Body of pancreas (tissue), 4 donors: ENCODE data around the gene VPS39. TPM values are rescaled to one million over a fixed set of nuclear protein-coding genes. Genes with fewer than 3 reads are reported as not detected.

Experiments
- ATAC-seq: fragments of 150-250 bp; one replicate; pipeline ENCODE4 v1.9.1; 2016
- DNase-seq, 4 donors: peaks; one replicate each; pipeline ENCODE4 v3.0.0-alpha.2; 2019
- H3K27ac ChIP-seq, 4 donors: fragments of 200-600 bp; sonication (generic); 1 replicate in 3 of 4; 2 replicates in 1 of 4; pipeline versions ENCODE4 v1.5.1 to v1.6.1; 2016 to 2019; ENCODE audit warnings: mild to moderate bottlenecking in 1 of 4, mixed read lengths in 1 of 4, moderate library complexity in 1 of 4
- H3K27me3 ChIP-seq, 2 donors: fragments of 200-600 bp; sonication (generic); one replicate each; pipeline ENCODE4 v1.6.0; 2016; ENCODE audit warnings: mild to moderate bottlenecking in 1 of 2
- H3K36me3 ChIP-seq, 2 donors: fragments of 200-600 bp; sonication (generic); replicated peaks in 1 of 2; 2 replicates each; pipeline ENCODE4 v1.5.1; 2016; ENCODE audit warnings: low read depth in 2 of 2; ENCODE audit not compliant: insufficient read depth in 1 of 2
- H3K4me1 ChIP-seq: fragments of 200-600 bp; sonication (generic); one replicate; pipeline ENCODE4 v1.6.0; 2016
- H3K4me3 ChIP-seq, 2 donors: fragments of 200-600 bp; sonication (generic); 1 replicate in 1 of 2; 2 replicates in 1 of 2; pipeline ENCODE4 v1.5.1; 2016 to 2019
- H3K9me3 ChIP-seq, 3 donors: fragments of 200-600 bp; sonication (generic); 1 replicate in 2 of 3; 2 replicates in 1 of 3; pipeline ENCODE4 v1.5.1; 2016
- CTCF ChIP-seq, 7 experiments: fragments of 450-650 bp in 4 of 7; fragments of 200-600 bp in 3 of 7; sonication (generic) in 3 of 7; IDR thresholded peaks; one replicate each; pipeline ENCODE4 v1.5.1; 2016 to 2019; ENCODE audit warnings: antibody characterized with exemption in 7 of 7
- POLR2A ChIP-seq, 3 donors: fragments of 450-650 bp; IDR thresholded peaks; one replicate each; pipeline ENCODE4 v1.6.1; 2016; ENCODE audit warnings: antibody characterized with exemption in 3 of 3, mild to moderate bottlenecking in 2 of 3
- WGBS, 2 donors: methylation state at CpG; one replicate each; pipeline ENCODE4 v1.1.5; 2017; 5-methylcytosine and 5-hydroxymethylcytosine counted together
- intact Hi-C: fragments of 100-400 bp; cut with DNase I; formaldehyde crosslinking; loops from one replicate; pipeline ENCODE4 v1.15.1; 2023
- total RNA-seq, 2 donors: library from RNA; depleted of rRNA; stranded (reverse); fragments of >200 nt; gene quantifications; one replicate each; pipeline ENCODE4 v1.1.0, GENCODE V29; 2016

The VPS39 gene
- total RNA-seq, 2 donors from 2014 or later = 48.5 to 133 TPM

- H3K27ac ChIP-seq = no peak overlapping the region
- WGBS, 2 donors = 65 to 72% methylated on average over 4 of the region's 4 CpGs
- no peak for TF ChIP-seq POLR2A (IDR thresholded peaks at IDR 0.05)
- TF ChIP-seq CTCF (IDR thresholded peaks at IDR 0.05) = no peak
- no peaks in the 10 kb centered on the region for H3K9me3 ChIP-seq
- H3K36me3 ChIP-seq = peaks cover 29 to 56% of the 10 kb centered on the region in 2 donors
- ATAC-seq (no peak), DNase-seq (no peak)
- no peak overlapping the region for H3K4me3 ChIP-seq
- no peaks in the 10 kb centered on the region for H3K27me3 ChIP-seq
- no peaks in the 10 kb centered on the region for H3K4me1 ChIP-seq
- intact Hi-C loops = no loop called here
These were observed 44.1 kb downstream of the VPS39 start for GRCh38 chr15:42163947-42164550.

GRCh38 chr15:42163291-42163690 lies 44.8 kb downstream of the VPS39 start:
- Histone ChIP-seq H3K4me1 (no peaks in the 10 kb centered on the region), H3K27ac (no peak overlapping the region), H3K27me3 (no peaks in the 10 kb centered on the region), H3K9me3 (no peaks in the 10 kb centered on the region), H3K36me3 (peaks cover 29 to 56% of the 10 kb centered on the region in 2 donors), H3K4me3 (no peak overlapping the region)
- 92 to 95% methylated on average over 9 of the region's 9 CpGs for WGBS, 2 donors
- intact Hi-C loops = no loop called here
- DNase-seq = no peak
- no peak for TF ChIP-seq POLR2A (IDR thresholded peaks at IDR 0.05)
- no peak for TF ChIP-seq CTCF (IDR thresholded peaks at IDR 0.05)
- no peak for ATAC-seq

- no peaks in the 10 kb centered on the region for H3K27me3 ChIP-seq
- no peak overlapping the region for H3K27ac ChIP-seq
- WGBS, 2 donors = 79 to 82% methylated on average over 7 of the region's 7 CpGs
- peaks cover 8 to 29% of the 10 kb centered on the region in 2 donors for H3K36me3 ChIP-seq
- DNase-seq = no peak
- no peaks in the 10 kb centered on the region for H3K9me3 ChIP-seq
- TF ChIP-seq POLR2A (IDR thresholded peaks at IDR 0.05) = no peak
- no peak for TF ChIP-seq CTCF (IDR thresholded peaks at IDR 0.05)
- peaks cover 16% of the 10 kb centered on the region for H3K4me1 ChIP-seq
- intact Hi-C loops = no loop called here
- no peak overlapping the region for H3K4me3 ChIP-seq
- no peak for ATAC-seq
These were observed 48.0 kb downstream of the VPS39 start for GRCh38 chr15:42160136-42160535.

GRCh38 chr15:42159381-42160015 lies 48.6 kb downstream of the VPS39 start:
- Histone ChIP-seq H3K27me3 (no peaks in the 10 kb centered on the region), H3K4me3 (no peak overlapping the region), H3K27ac (no peak overlapping the region), H3K4me1 (peaks cover 16% of the 10 kb centered on the region), H3K36me3 (peaks cover 3 to 29% of the 10 kb centered on the region in 2 donors), H3K9me3 (no peaks in the 10 kb centered on the region)
- DNase-seq (no peak), ATAC-seq (no peak)
- WGBS, 2 donors = 86 to 93% methylated on average over 16 to 17 of the region's 18 CpGs
- no peak for TF ChIP-seq CTCF (IDR thresholded peaks at IDR 0.05)
- TF ChIP-seq POLR2A (IDR thresholded peaks at IDR 0.05) = no peak
- intact Hi-C loops = no loop called here

- DNase-seq (no peak), ATAC-seq (no peak)
- intact Hi-C loops = no loop called here
- H3K36me3 ChIP-seq = peaks cover 3 to 27% of the 10 kb centered on the region in 2 donors
- H3K4me3 ChIP-seq = no peak overlapping the region
- peaks cover 16% of the 10 kb centered on the region for H3K4me1 ChIP-seq
- no peak for TF ChIP-seq POLR2A (IDR thresholded peaks at IDR 0.05)
- no peak for TF ChIP-seq CTCF (IDR thresholded peaks at IDR 0.05)
- no peaks in the 10 kb centered on the region for H3K9me3 ChIP-seq
- no peaks in the 10 kb centered on the region for H3K27me3 ChIP-seq
- WGBS, 2 donors = 69 to 92% methylated on average over 4 to 10 of the region's 10 CpGs
- no peak overlapping the region for H3K27ac ChIP-seq
These were observed 49.2 kb downstream of the VPS39 start for GRCh38 chr15:42158941-42159340.
